ENCODE data around the gene PPA2. TPM values are rescaled to one million over a fixed set of nuclear protein-coding genes. Genes with fewer than 3 reads are reported as not detected.

PPA2 gene
- total RNA-seq, 1 experiment from 2014 or later: 54.6 TPM

DNA sequence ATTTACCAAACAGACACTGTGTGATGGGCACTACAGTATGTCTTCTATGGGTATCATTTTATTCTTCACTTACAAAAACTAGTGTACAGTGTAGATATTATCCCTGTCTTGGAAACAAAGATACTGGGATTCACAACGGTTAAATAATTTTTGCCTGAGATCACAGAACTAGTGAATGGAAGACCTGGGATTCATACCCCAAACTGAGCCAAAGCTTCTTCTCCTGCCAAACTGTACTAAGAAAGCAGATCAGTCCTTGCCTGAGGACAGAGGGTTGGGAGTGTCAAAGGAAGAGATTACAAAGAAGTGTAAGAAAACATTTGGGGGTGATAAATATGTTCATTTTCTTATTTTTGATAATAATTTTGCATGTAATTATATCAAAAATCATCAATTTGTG lies 43.1 kb downstream of the PPA2 start:
- no peak for DNase-seq (ENCODE audit: low read depth, low spot score)
- TF ChIP-seq POLR2AphosphoS5 (IDR thresholded peaks at IDR 0.05; ENCODE audit: low read depth, low read length) (no peak), TCF7L2 (IDR thresholded peaks at IDR 0.05; ENCODE audit: low read depth, low read length) (no peak), SIN3A (IDR thresholded peaks at IDR 0.05; ENCODE audit: borderline replicate concordance, insufficient read depth, low read depth, low read length) (no peak)
- TF ChIP-seq, protein P1, sequence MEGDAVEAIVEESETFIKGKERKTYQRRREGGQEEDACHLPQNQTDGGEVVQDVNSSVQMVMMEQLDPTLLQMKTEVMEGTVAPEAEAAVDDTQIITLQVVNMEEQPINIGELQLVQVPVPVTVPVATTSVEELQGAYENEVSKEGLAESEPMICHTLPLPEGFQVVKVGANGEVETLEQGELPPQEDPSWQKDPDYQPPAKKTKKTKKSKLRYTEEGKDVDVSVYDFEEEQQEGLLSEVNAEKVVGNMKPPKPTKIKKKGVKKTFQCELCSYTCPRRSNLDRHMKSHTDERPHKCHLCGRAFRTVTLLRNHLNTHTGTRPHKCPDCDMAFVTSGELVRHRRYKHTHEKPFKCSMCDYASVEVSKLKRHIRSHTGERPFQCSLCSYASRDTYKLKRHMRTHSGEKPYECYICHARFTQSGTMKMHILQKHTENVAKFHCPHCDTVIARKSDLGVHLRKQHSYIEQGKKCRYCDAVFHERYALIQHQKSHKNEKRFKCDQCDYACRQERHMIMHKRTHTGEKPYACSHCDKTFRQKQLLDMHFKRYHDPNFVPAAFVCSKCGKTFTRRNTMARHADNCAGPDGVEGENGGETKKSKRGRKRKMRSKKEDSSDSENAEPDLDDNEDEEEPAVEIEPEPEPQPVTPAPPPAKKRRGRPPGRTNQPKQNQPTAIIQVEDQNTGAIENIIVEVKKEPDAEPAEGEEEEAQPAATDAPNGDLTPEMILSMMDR (IDR thresholded peaks at IDR 0.05): no peak
- TF ChIP-seq, protein P2, sequence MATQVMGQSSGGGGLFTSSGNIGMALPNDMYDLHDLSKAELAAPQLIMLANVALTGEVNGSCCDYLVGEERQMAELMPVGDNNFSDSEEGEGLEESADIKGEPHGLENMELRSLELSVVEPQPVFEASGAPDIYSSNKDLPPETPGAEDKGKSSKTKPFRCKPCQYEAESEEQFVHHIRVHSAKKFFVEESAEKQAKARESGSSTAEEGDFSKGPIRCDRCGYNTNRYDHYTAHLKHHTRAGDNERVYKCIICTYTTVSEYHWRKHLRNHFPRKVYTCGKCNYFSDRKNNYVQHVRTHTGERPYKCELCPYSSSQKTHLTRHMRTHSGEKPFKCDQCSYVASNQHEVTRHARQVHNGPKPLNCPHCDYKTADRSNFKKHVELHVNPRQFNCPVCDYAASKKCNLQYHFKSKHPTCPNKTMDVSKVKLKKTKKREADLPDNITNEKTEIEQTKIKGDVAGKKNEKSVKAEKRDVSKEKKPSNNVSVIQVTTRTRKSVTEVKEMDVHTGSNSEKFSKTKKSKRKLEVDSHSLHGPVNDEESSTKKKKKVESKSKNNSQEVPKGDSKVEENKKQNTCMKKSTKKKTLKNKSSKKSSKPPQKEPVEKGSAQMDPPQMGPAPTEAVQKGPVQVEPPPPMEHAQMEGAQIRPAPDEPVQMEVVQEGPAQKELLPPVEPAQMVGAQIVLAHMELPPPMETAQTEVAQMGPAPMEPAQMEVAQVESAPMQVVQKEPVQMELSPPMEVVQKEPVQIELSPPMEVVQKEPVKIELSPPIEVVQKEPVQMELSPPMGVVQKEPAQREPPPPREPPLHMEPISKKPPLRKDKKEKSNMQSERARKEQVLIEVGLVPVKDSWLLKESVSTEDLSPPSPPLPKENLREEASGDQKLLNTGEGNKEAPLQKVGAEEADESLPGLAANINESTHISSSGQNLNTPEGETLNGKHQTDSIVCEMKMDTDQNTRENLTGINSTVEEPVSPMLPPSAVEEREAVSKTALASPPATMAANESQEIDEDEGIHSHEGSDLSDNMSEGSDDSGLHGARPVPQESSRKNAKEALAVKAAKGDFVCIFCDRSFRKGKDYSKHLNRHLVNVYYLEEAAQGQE (IDR thresholded peaks at IDR 0.05; ENCODE audit: insufficient read depth in 1 of 2, low read depth in 2 of 2, low read length in 1 of 2): no peak
- no peak overlapping the region for H3K27ac ChIP-seq (ENCODE audit: low read length)
- ChIA-PET CTCF (no interaction called here), POLR2A (no interaction called here)
- in situ Hi-C loops (cut with HindIII; ENCODE audit: low pct_unique_long_range_greater_than_20kb, low sequenced_read_pairs): no loop called here
- no peaks in the 10 kb centered on the region for H3K4me1 ChIP-seq (ENCODE audit: control insufficient read depth, insufficient read depth, low read length)
- BruUV-seq (replicated peaks): no TSS peak
- no peaks in the 10 kb centered on the region for H3K9me3 ChIP-seq (ENCODE audit: control insufficient read depth, insufficient read depth, low read depth, low read length)
- no peaks in the 10 kb centered on the region for H3K27me3 ChIP-seq (ENCODE audit: control insufficient read depth, insufficient read depth, low read length)
- no peak for ATAC-seq
- peaks cover 4% of the 10 kb centered on the region; the same call in 1 of the 2 replicates for H3K36me3 ChIP-seq (ENCODE audit: control insufficient read depth, insufficient read depth, low read length)
- no peak overlapping the region for H3K4me3 ChIP-seq (ENCODE audit: low read depth in 2 of 2, low read length in 2 of 2)
- intact Hi-C loops (cut with micrococcal nuclease; ENCODE audit: unreplicated experiment): no loop called here

DNA sequence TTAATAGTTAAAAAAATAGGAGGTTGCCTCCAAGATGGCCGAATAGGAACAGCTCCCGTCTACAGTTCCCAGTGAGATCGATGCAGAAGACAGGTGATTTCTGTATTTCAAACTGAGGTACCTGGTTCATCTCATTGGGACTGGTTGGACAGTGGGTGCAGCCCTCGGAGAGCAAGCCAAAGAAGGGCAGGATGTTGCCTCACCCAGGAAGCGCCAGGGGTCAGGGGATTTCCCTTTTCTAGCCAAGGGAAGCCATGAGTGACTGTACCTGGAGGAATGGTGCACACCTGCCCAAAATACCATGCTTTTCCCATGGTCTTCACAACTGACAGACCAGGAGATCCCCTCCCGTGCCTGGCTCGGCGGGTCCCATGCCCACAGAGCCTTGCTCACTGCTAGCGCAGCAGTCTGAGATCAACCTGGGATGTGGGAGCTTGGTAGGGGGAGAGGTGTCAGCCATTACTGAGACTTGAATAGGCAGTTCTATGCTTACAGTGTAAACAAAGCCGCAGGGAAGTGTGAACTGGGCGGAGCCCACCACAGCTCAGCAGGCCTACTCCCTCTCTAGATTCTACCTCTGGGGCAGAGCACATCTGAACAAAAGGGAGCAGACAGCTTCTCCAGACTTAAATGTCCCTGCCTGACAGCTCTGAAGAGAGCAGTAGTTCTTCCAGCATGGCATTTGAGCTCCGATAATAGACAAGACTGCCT lies 47.5 kb downstream of the PPA2 start:
- no peak overlapping the region for H3K27ac ChIP-seq (ENCODE audit: low read length)
- DNase-seq (ENCODE audit: low read depth, low spot score): no peak
- in situ Hi-C loops (cut with HindIII; ENCODE audit: low pct_unique_long_range_greater_than_20kb, low sequenced_read_pairs) (no loop called here), intact Hi-C loops (cut with micrococcal nuclease; ENCODE audit: unreplicated experiment) (no loop called here)
- no peaks in the 10 kb centered on the region for H3K4me1 ChIP-seq (ENCODE audit: control insufficient read depth, insufficient read depth, low read length)
- H3K4me3 ChIP-seq (ENCODE audit: low read depth in 2 of 2, low read length in 2 of 2): no peak overlapping the region
- no peak for TF ChIP-seq SIN3A (IDR thresholded peaks at IDR 0.05; ENCODE audit: borderline replicate concordance, insufficient read depth, low read depth, low read length)
- no peak for TF ChIP-seq TCF7L2 (IDR thresholded peaks at IDR 0.05; ENCODE audit: low read depth, low read length)
- TF ChIP-seq, protein P2 (IDR thresholded peaks at IDR 0.05; ENCODE audit: insufficient read depth in 1 of 2, low read depth in 2 of 2, low read length in 1 of 2): no peak
- TF ChIP-seq, protein P1 (IDR thresholded peaks at IDR 0.05): no peak
- no peak for TF ChIP-seq POLR2AphosphoS5 (IDR thresholded peaks at IDR 0.05; ENCODE audit: low read depth, low read length)
- H3K9me3 ChIP-seq (ENCODE audit: control insufficient read depth, insufficient read depth, low read depth, low read length): no peaks in the 10 kb centered on the region
- no peaks in the 10 kb centered on the region for H3K27me3 ChIP-seq (ENCODE audit: control insufficient read depth, insufficient read depth, low read length)
- ChIA-PET CTCF (no interaction called here), POLR2A (no interaction called here)
- BruUV-seq (replicated peaks): no TSS peak
- ATAC-seq: no peak
- peaks cover 2% of the 10 kb centered on the region; the same call in 1 of the 2 replicates for H3K36me3 ChIP-seq (ENCODE audit: control insufficient read depth, insufficient read depth, low read length)
